Lung (tissue), 12 donors: Measurements from ENCODE around the gene EYS. TPM values are rescaled to one million over a fixed set of nuclear protein-coding genes. Genes with fewer than 3 reads are reported as not detected.
A peak's percentile ranks its signal among the peaks of the same experiment; 100 is the strongest.

Source experiments
- ATAC-seq: fragments of 200-7000 bp; cut with Tn5 transposase; one replicate; pipeline ENCODE4 v1.9.1; 2020; ENCODE audit warnings: moderate number of reproducible peaks; ENCODE audit not compliant: insufficient read depth, low FRiP score
- DNase-seq, 3 donors: peaks; one replicate each; pipeline ENCODE4 v3.0.0-alpha.2; 2013 to 2017
- H3K27ac ChIP-seq, 2 donors: one replicate each; pipeline ENCODE4 v1.5.1; 2013; ENCODE audit warnings: mild to moderate bottlenecking in 2 of 2, moderate library complexity in 2 of 2, control low read depth in 1 of 2, inconsistent platforms in 1 of 2, low read depth in 1 of 2, low read length in 1 of 2
- H3K27me3 ChIP-seq, 3 donors: one replicate each; pipeline ENCODE4 v1.5.1; 2013; ENCODE audit warnings: low read length in 2 of 3; ENCODE audit not compliant: control insufficient read depth in 3 of 3, insufficient read depth in 3 of 3
- H3K36me3 ChIP-seq, 4 donors: one replicate each; pipeline ENCODE4 v1.5.1; 2013; ENCODE audit warnings: low read length in 4 of 4, mild to moderate bottlenecking in 1 of 4, moderate library complexity in 1 of 4; ENCODE audit not compliant: control insufficient read depth in 4 of 4, insufficient read depth in 4 of 4
- H3K4me1 ChIP-seq, 5 donors: one replicate each; pipeline ENCODE4 v1.5.1; 2013; ENCODE audit warnings: low read length in 5 of 5, mild to moderate bottlenecking in 2 of 5, moderate library complexity in 1 of 5; ENCODE audit not compliant: control insufficient read depth in 5 of 5, insufficient read depth in 5 of 5
- H3K4me3 ChIP-seq: one replicate; pipeline ENCODE4 v1.5.1; 2013; ENCODE audit warnings: mild to moderate bottlenecking, control low read depth, moderate library complexity
- H3K9ac ChIP-seq, 2 donors: one replicate each; pipeline ENCODE4 v1.5.1; 2013; ENCODE audit warnings: low read length in 2 of 2, control low read depth in 1 of 2; ENCODE audit not compliant: insufficient read depth in 1 of 2
- H3K9me3 ChIP-seq, 4 donors: one replicate each; pipeline ENCODE4 v1.5.1; 2013; ENCODE audit warnings: low read length in 3 of 4, mild to moderate bottlenecking in 1 of 4, moderate library complexity in 1 of 4; ENCODE audit not compliant: control insufficient read depth in 4 of 4, insufficient read depth in 3 of 4
- CTCF ChIP-seq: IDR thresholded peaks from 2 replicates; pipeline ENCODE4 v1.5.1; 2012; ENCODE audit warnings: mild to moderate bottlenecking; ENCODE audit errors: control extremely low read depth, extremely low read depth
- WGBS, 2 donors: extraction: QIAGEN DNeasy Blood & Tissue Kit; methylation state at CpG; one replicate each; pipeline ENCODE4 v1.1.7; 2013; 5-methylcytosine and 5-hydroxymethylcytosine counted together
- polyA plus RNA-seq, 2 donors: library from polyadenylated mRNA; stranded (reverse); fragments of 200-250 nt; gene quantifications; one replicate each; pipeline ENCODE4 v1.2.1, GENCODE V29; 2013
- total RNA-seq, 2 donors: library from RNA; depleted of rRNA in 1 of 2; stranded (reverse); fragments of >200 nt in 1 of 2; gene quantifications; one replicate each; pipeline ENCODE4 v1.2.1, GENCODE V29; 2014 to 2021
- donor health status: control.
- donor health status: control.
- donor health status: Bipolar disorder and iron deficiency.
- donor health status: healthy.
- donor health status: DM: yes; HTN: yes; CAD: no.

EYS gene
- total and polyA plus RNA-seq, 4 donors, result 0.06 to 0.34 (median 0.12) TPM

GRCh38 chr6:64681416-64682160 lies 1025.4 kb downstream of the EYS start:
- H3K9me3 ChIP-seq, result no peaks in the 10 kb centered on the region
- H3K4me1 ChIP-seq, result no peaks in the 10 kb centered on the region
- WGBS, 2 donors, result 95 to 96% methylated on average over 23 of the region's 23 CpGs
- no peak overlapping the region for H3K9ac ChIP-seq
- no peaks in the 10 kb centered on the region for H3K27me3 ChIP-seq
- no peak overlapping the region for H3K4me3 ChIP-seq
- DNase-seq (no peak), ATAC-seq (no peak)
- H3K36me3 ChIP-seq, result no peaks in the 10 kb centered on the region
- TF ChIP-seq CTCF, result no peak
- H3K27ac ChIP-seq, result no peak overlapping the region

- Histone ChIP-seq H3K4me3 (no peak overlapping the region), H3K9ac (no peak overlapping the region), H3K36me3 (no peaks in the 10 kb centered on the region), H3K27me3 (no peaks in the 10 kb centered on the region), H3K4me1 (no peaks in the 10 kb centered on the region), H3K9me3 (no peaks in the 10 kb centered on the region), H3K27ac (no peak overlapping the region)
- DNase-seq, result no peak
- no peak for TF ChIP-seq CTCF
- no peak for ATAC-seq
- WGBS, 2 donors, result 84 to 88% methylated on average over 5 of the region's 5 CpGs
Observed at GRCh38 chr6:64680446-64680845, 1026.6 kb downstream of the EYS start.

GRCh38 chr6:64679416-64679815 lies 1027.6 kb downstream of the EYS start:
- Histone ChIP-seq H3K27ac (no peak overlapping the region), H3K27me3 (no peaks in the 10 kb centered on the region), H3K36me3 (no peaks in the 10 kb centered on the region), H3K9me3 (no peaks in the 10 kb centered on the region), H3K4me1 (no peaks in the 10 kb centered on the region), H3K4me3 (no peak overlapping the region), H3K9ac (no peak overlapping the region)
- WGBS, 2 donors, result 86 to 89% methylated on average over 2 of the region's 2 CpGs
- DNase-seq (no peak), ATAC-seq (no peak)
- no peak for TF ChIP-seq CTCF

GRCh38 chr6:64672651-64673050 lies 1034.4 kb downstream of the EYS start:
- ATAC-seq, result no peak
- no peaks in the 10 kb centered on the region for H3K36me3 ChIP-seq
- H3K9ac ChIP-seq, result no peak overlapping the region
- DNase-seq, result peak in 1 of 3 donors; percentile 20
- TF ChIP-seq CTCF, result no peak
- H3K4me1 ChIP-seq, result no peaks in the 10 kb centered on the region
- WGBS, 2 donors, result 48 to 59% methylated on average over 4 of the region's 4 CpGs
- no peaks in the 10 kb centered on the region for H3K9me3 ChIP-seq
- H3K27me3 ChIP-seq, result no peaks in the 10 kb centered on the region
- H3K27ac ChIP-seq, result no peak overlapping the region
- no peak overlapping the region for H3K4me3 ChIP-seq
